ENCODE data around the gene NFAT5. TPM values are rescaled to one million over a fixed set of nuclear protein-coding genes. Genes with fewer than 3 reads are reported as not detected.
A peak's percentile ranks its signal among the peaks of the same experiment; 100 is the strongest.
"Not testable (repeated sequence)": the region's sequence is repeated elsewhere in the genome, so short reads cannot be mapped to it uniquely, and the experiment has no call there.

The NFAT5 gene
- total RNA-seq, 1 donor from 2014 or later: 35.2 TPM

GRCh38 chr16:69633375-69633774, 67.6 kb downstream of the NFAT5 start:
- DNase-seq (ENCODE audit: low read depth): no peak

DNA sequence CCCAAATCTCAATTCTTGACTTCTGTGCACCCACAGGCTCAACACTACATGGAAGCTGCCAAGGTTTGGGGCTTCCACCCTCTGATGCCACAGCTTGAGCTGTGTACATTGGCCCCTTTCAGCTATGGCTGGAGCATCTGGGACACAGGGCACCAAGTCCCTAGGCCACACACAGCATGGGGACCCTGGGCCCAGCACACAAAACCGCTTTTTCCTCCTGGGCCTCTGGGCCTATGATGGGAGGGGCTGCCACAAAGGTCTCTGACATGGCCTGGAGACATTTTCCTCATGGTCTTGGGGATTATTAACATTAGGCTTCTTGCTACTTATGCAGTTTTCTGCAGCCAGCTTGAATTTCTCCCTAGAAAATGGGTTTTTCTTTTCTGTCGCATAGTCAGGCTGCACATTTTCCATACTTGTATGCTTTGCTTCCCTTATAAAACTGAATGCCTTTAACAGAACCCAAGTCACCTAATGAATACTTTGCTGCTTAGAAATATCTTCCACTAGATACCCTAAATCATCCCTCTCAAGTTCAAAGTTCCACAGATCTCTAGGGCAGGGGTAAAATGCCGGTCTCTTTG, 70.9 kb downstream of the NFAT5 start:
- not testable (repeated sequence) for DNase-seq (ENCODE audit: low read depth)

DNA sequence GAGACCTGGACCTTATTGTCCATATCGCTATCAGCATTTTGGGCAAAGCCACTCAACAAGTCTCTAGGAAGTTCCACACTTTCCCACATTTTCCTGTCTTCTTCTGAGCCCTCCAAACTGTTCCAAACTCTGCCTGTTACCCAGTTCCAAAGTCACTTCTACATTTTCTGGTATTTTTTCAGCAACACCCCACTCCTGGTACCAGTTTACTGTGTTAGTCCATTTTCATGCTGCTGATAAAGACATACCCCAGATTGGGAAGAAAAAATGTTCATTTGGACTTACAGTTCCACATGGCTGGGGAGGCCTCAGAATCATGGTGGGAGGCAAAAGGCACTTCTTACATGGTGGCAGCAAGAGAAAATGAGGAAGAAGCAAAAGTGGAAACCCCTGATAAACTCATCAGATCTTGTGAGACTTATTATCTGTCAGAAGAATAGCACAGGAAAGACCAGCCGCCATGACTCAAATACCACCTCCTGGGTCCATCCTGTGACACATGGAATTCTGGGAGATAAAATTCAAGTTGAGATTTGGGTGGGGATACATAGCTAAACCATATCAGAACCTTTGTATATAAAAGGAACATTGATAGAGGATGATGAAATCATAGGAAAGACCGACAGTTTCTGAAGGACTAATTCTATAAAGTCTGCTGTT, 71.6 kb downstream of the NFAT5 start:
- DNase-seq (ENCODE audit: low read depth): not testable (repeated sequence)

- DNase-seq (ENCODE audit: low read depth): not testable (repeated sequence)
Observed at GRCh38 chr16:69643997-69644396, 78.2 kb downstream of the NFAT5 start.

DNA sequence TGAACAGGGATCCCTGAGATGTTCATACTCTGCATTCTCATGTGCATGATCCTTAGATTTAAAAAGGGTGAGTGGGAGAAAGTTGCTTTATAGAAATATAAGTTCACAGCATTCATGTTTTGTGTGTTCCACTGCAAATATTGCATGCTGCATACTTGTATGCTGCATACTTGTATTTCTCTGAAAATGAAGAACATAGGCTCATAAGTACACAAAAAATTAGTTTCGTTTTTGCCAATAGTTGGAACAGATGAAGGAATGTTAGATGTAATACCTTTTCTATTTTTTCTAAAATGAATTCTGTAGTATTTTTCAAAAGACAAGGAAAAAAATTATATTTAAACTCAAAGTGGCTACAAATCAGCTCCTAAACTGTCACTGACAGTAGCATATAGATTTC, 79.0 kb downstream of the NFAT5 start:
- no peak for DNase-seq (ENCODE audit: low read depth)

GRCh38 chr16:69647020-69647419, 81.3 kb downstream of the NFAT5 start:
- no peak for DNase-seq (ENCODE audit: low read depth)

DNA sequence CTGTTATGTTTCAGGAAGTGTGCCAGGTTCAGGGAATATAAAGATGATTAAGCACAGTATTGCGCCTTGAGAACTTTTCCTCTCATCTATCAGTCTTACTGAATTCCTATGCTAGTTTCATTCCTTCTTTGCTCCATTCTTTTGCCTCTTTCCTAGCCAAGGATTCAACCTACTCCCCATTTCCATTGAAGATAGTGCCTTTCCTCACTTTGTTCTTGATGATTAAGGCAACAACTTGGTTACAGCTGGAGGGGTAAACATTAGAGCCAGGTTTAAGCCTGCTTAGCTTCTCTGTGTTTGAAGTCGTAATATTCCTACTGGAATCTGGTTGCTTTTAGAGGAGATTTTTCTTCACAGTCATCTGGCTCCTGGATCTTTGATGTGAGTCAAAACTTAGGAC, 85.5 kb downstream of the NFAT5 start:
- DNase-seq (ENCODE audit: low read depth): peak; percentile 29

DNA sequence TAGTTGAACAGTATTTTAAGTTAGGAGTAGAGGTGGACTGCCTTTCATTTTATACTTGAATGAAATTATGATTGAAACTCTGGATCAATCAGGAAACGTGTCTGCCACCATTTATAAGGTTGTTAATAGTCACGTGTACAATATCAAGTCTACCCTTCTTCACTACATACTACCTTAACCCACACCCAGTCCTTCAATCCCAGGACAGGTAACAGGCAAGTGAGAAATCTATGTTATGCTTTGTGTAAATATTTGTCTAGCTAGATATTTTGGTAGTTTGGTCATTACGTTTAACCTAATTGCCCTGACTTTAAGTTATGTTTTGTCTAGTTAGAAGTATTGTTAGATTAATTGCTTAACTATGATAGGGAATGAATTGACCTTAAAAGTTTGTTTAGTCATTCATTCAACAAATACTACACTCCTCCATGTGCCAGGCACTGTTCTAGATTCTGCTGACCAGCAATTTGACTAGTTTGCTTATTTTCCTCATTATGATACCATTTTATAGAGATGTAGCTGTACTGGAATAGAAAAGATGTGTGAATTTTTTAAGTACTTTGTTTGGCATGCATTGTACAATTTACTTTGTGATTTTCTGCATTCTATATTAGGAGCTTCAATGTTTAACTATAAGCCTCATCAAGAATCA, 88.6 kb downstream of the NFAT5 start:
- no peak for DNase-seq (ENCODE audit: low read depth)

GRCh38 chr16:69660166-69660565, 94.4 kb downstream of the NFAT5 start:
- no peak for DNase-seq (ENCODE audit: low read depth)

GRCh38 chr16:69662901-69663300, 97.1 kb downstream of the NFAT5 start:
- DNase-seq (ENCODE audit: low read depth): no peak

DNA sequence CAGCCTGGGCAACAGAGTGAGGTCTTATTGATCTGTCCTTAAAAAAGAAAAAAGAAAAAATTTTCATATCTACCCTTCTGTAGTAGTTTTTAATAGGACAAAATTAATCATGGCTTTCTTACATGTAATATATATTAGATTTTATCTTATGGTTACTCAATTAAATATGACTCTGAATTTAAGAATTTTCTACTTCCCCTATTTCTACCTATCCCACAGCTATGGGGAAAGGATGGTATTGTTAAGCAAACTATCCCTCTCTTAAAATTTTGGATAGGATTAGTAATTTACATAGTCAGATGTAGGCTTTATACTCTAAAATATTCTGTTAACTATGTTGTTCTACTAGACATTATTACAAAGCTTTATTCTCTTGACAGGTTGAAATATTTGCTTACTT, 98.1 kb downstream of the NFAT5 start:
- DNase-seq (ENCODE audit: low read depth): no peak

DNA sequence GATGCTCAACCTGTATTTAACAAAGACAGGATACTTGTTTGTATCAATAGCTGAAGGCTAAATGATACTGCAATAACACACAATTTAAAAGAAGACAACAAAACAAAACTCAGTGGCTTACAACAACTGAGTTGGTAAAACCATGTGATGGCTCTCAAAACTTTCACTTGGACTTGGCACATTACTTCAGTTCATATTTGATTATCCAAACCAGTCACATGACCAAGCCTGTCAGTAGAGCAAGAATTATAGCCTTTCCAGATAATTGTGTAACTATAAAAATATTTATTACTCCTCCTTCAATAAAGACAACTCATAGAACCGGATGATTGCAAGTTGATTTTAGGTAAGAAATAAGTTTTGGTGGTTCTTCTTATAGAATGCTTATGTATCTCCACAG, 103.8 kb downstream of the NFAT5 start:
- no peak for DNase-seq (ENCODE audit: low read depth)

DNA sequence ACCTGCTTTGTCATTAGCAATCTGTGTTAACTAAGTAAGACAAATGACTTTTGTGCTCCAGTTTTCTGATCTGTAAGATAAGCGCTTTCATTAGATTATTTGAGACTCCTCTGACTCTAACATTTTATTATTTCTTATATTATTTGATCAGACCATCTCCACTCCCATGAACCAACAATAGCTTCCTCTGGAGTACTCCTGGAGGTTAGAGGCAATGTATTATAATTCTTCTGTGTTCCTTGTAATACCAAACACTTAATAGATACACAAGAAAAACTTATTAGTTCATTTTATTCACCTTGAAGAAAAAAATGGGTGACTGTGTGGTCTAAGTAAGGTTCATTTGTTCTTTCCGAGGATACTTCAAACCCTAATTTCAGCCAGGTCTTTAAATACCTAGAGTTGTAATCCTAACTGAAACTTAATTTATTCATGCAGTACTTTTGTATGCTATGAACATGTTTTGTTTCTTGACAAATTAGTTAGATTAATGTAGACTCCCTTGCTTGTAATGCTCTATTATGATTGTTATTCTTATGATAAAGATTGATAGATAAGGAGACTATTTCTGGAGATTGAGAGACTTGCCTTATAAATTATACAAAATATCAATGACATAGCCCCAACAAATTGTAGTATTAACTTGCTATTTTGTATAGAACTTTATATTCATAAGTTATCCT, 106.7 kb downstream of the NFAT5 start:
- no peak for DNase-seq (ENCODE audit: low read depth)

DNA sequence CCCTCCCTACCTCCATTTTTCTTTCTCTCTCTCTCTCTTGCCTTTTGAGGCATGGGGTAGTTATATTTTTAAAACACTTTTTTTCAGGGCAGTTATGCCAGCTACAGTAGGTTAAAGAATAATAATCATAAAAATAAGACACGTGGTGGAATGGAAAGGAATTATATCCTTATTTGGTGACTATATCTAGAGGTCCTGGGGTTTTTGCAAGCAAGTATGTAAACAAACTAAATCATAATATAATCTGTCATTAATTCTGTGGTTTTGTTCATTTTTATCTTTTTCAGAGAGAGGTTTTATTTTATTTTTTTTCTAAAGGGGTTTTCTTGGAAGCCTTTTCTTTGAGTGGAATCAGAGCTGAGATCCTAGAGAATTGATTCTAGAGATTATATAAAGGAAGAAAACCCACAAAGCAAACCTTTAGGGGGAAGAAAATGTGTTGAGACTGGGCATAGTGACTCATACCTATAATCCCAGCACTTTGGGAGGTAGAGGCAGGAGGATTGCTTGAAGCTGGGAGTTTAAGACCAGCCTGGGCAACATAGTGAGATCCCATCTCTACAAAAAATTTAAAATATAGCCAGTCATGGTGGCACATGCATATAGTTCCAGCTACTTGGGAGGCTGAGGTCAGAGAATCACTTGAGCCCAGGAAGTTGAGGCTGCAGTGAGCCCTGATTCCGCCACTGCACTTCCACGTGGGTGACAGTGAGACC, 107.4 kb downstream of the NFAT5 start:
- no peak for DNase-seq (ENCODE audit: low read depth)

- DNase-seq (ENCODE audit: low read depth): no peak
Observed at GRCh38 chr16:69680358-69680757, 114.6 kb downstream of the NFAT5 start.

GRCh38 chr16:69688589-69688988, 122.8 kb downstream of the NFAT5 start:
- no peak for DNase-seq (ENCODE audit: low read depth)

- DNase-seq (ENCODE audit: low read depth): peak; percentile 79
Observed at GRCh38 chr16:69691980-69692911, 126.5 kb downstream of the NFAT5 start.

GRCh38 chr16:69693916-69694315, 128.2 kb downstream of the NFAT5 start:
- DNase-seq (ENCODE audit: low read depth): no peak

- DNase-seq (ENCODE audit: low read depth): no peak
Observed at GRCh38 chr16:69698404-69698803, 132.6 kb downstream of the NFAT5 start.

GRCh38 chr16:69699915-69700314, 134.1 kb downstream of the NFAT5 start:
- no peak for DNase-seq (ENCODE audit: low read depth)

Measured in myocyte (in vitro differentiated cells).